Epithelial cell of alveolus of lung (primary cell): Measurements from ENCODE around the gene C1QB. TPM values are rescaled to one million over a fixed set of nuclear protein-coding genes. Genes with fewer than 3 reads are reported as not detected.

Experiments used
- total RNA-seq: library from RNA; depleted of rRNA; stranded (reverse); fragments of >200 nt; gene quantifications from 2 replicates; pipeline ENCODE4 v1.2.1, GENCODE V29; 2015

The C1QB gene
- not detected in 2 replicates for total RNA-seq

GRCh38 chr1:22652881-22653316 lies at the start of gene C1QB:
TSS of gene C1QB (plus strand) at chr1:22653236. CDS start at chr1:22659463, 6,227 bp downstream.

GRCh38 chr1:22636353-22636752 lies 16.7 kb upstream of the C1QB start, which contains the start of gene C1QA:
TSS of gene C1QA (plus strand) at chr1:22636628. CDS start at chr1:22637617, 989 bp downstream.

DNA sequence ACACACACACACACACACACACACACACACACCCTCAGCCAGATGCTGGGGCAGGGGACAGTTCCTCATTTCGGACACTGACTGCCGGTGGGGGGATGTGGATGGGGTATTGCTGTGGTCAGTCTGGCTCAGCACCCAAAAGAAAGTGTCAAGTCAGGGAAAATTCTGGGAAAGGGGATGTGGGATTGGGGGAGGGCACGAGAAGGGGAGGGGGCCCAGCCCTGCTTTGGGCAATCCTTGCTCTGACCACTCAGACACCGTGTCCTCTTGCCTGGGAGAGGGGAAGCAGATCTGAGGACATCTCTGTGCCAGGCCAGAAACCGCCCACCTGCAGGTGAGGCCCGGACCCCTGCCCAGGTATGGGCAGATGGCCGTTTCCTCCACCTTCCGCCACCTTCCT lies 9.7 kb upstream of the C1QB start, which contains the start of gene C1QC:
Gene C1QC, plus strand, starts transcription at position 253 of the 400 bp plus-strand sequence. CDS start 391 bp downstream, outside the sequence.

GRCh38 chr1:22710701-22711049 lies 57.6 kb downstream of the C1QB start, which contains the start of gene EPHB2:
TSS of gene EPHB2 (plus strand) at chr1:22710839. CDS start at chr1:22710983, 144 bp downstream.

Other genes with a start within 250 kb of the C1QB start
- gene ZBTB40, start 201.4 kb upstream of the C1QB start, total RNA-seq = 7.1 and 8.9 TPM in 2 replicates
- gene EPHA8, start 89.7 kb upstream of the C1QB start, total RNA-seq = not detected in 2 replicates
- not detected in 2 replicates for gene C1QA, start 16.6 kb upstream of the C1QB start, total RNA-seq
- not detected in 2 replicates for gene C1QC, start 9.6 kb upstream of the C1QB start, total RNA-seq
- 22.4 and 97.9 TPM in 2 replicates for gene EPHB2, start 57.6 kb downstream of the C1QB start, total RNA-seq